Ammon's horn (tissue), 1 donor: Measurements from ENCODE around the gene HPN.
"Not testable (repeated sequence)": the region's sequence is repeated elsewhere in the genome, so short reads cannot be mapped to it uniquely, and the experiment has no call there.

Experiments used
- DNase-seq: peaks from one replicate; pipeline ENCODE4 v3.0.0-alpha.2; 2016; ENCODE audit warnings: low spot score

The HPN gene

GRCh38 chr19:35009424-35010415 lies 31.8 kb upstream of the HPN start:
- DNase-seq: no peak

GRCh38 chr19:35011091-35011689 lies 30.3 kb upstream of the HPN start:
- DNase-seq: no peak

GRCh38 chr19:35011737-35012682 lies 29.5 kb upstream of the HPN start:
- no peak for DNase-seq

GRCh38 chr19:35013041-35013819 lies 28.3 kb upstream of the HPN start:
- DNase-seq: peak; percentile 52

- no peak for DNase-seq
These were observed 27.4 kb upstream of the HPN start for GRCh38 chr19:35013820-35014754.

GRCh38 chr19:35014774-35015173 lies 26.7 kb upstream of the HPN start:
- not testable (repeated sequence) for DNase-seq

GRCh38 chr19:35015270-35015953 lies 26.1 kb upstream of the HPN start:
- DNase-seq: no peak

GRCh38 chr19:35015954-35016351 lies 25.6 kb upstream of the HPN start:
- DNase-seq: no peak

GRCh38 chr19:35017507-35017906 lies 24.0 kb upstream of the HPN start:
- DNase-seq: peak; percentile 75

GRCh38 chr19:35018379-35018778 lies 23.1 kb upstream of the HPN start:
- no peak for DNase-seq

GRCh38 chr19:35019144-35019543 lies 22.4 kb upstream of the HPN start:
- DNase-seq: no peak

GRCh38 chr19:35021016-35021415 lies 20.5 kb upstream of the HPN start:
- DNase-seq: no peak

- no peak for DNase-seq
These were observed 19.9 kb upstream of the HPN start for GRCh38 chr19:35021596-35021995.

GRCh38 chr19:35022460-35022859 lies 19.1 kb upstream of the HPN start:
- DNase-seq: no peak

- no peak for DNase-seq
These were observed 18.1 kb upstream of the HPN start for GRCh38 chr19:35023428-35023827.

- DNase-seq: no peak
These were observed 17.4 kb upstream of the HPN start for GRCh38 chr19:35024095-35024494.

- no peak for DNase-seq
These were observed 15.6 kb upstream of the HPN start for GRCh38 chr19:35025969-35026368.

- no peak for DNase-seq
These were observed 15.1 kb upstream of the HPN start for GRCh38 chr19:35026418-35026817.

GRCh38 chr19:35027009-35027408 lies 14.5 kb upstream of the HPN start:
- DNase-seq: no peak
